IPS-NIHi7 (cell line): Measurements from ENCODE around the gene CR1.
"Not testable (repeated sequence)": the region's sequence is repeated elsewhere in the genome, so short reads cannot be mapped to it uniquely, and the experiment has no call there.

ENCODE experiments used
- DNase-seq: peaks from one replicate; pipeline ENCODE4 v3.0.0; 2012; ENCODE audit warnings: mixed read lengths; ENCODE audit errors: extremely low spot score

Gene CR1

GRCh38 chr1:207581496-207582153 is 85.7 kb downstream of the CR1 start:
- DNase-seq: no peak

GRCh38 chr1:207589506-207589905 is 93.5 kb downstream of the CR1 start:
- DNase-seq: not testable (repeated sequence)

DNA sequence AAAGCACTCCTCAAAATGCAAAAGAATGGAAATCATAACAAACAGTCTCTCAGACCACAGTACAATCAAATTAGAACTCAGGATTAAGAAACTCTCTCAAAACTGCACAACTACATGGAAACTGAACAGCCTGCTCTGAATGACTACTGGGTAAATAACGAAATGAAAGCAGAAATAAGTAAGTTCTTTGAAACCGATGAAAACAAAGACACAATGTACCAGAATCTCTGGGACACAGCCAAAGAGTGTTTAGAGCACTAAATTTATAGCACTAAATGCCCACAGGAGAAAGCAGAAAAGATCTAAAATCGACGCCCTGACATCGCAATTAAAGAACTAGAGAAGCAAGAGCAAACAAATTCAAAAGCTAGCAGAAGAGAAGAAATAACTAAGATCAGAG is 95.2 kb downstream of the CR1 start:
- DNase-seq: not testable (repeated sequence)

- not testable (repeated sequence) for DNase-seq
Observed at GRCh38 chr1:207594095-207594494, 98.1 kb downstream of the CR1 start.

- DNase-seq: no peak
Observed at GRCh38 chr1:207603777-207604176, 107.8 kb downstream of the CR1 start.

- DNase-seq: no peak
Observed at GRCh38 chr1:207605444-207606361, 109.7 kb downstream of the CR1 start.

GRCh38 chr1:207606362-207606755 is 110.4 kb downstream of the CR1 start:
- no peak for DNase-seq

- no peak for DNase-seq
Observed at GRCh38 chr1:207612762-207613161, 116.8 kb downstream of the CR1 start.

DNA sequence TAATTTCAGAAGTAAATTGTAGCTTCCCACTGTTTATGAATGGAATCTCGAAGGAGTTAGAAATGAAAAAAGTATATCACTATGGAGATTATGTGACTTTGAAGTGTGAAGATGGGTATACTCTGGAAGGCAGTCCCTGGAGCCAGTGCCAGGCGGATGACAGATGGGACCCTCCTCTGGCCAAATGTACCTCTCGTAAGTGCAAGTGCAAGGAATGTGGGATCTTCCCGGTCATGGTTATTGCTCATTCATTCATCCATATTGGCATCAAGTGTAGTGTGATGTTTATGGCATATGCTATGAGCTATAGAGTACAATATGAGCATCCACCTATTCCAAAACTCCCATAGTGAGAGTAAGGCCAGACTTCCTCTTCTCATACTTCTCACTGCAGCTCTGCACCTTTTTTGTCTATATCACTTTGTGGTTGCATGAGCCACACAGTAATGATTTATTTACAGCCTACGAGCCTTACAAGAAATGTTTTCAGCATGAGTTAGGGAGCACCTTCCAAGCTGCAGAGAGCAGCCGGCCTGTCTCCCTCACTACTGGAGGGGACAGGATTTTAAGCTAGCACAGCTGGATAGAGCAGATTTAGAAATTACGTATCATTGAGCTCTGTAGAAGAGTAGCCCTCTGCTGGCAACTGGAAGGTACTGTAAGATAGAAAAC is 124.0 kb downstream of the CR1 start:
- DNase-seq: peak; percentile 64

DNA sequence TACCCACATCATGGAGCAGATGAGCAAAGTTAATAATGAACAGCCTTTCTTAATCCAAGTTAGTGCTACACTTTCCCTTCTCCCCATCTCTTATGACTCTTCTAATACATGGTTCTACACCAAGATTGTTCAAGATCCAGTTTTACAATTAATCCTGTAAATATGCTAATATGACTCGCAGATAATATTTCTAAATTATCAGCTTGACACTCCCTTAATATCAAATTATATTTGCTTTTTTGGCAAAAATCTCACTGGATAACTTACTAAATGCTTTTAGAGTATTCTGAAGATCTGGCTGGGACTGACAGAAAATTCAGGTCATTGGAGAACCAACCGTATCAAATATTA is 124.6 kb downstream of the CR1 start:
- no peak for DNase-seq

DNA sequence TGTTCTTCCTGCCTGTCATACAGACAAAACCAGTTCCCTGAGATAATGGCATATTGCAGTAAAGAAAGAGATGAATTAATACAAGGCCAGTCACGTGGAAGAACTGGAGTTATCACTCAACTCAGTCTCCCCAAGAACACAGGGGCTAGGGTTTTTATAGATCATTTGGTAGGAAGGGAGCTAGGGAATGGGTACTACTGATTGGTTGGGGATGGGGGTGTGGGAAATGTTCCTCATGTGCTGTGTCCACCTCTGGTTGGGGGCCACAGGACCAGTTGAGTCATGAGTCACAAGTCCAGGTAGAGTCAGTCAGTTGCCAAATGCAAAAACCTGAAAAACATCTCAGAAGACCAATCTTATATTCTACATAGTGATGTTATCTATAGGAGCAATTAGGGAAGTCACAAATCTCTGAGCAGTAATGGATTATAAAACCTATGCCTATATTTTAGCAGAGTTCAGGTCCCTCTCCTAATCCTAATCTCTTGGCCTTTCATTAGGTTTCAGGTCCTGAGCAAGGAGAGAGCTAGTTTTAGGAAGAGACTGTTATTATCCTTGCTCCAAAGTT is 129.6 kb downstream of the CR1 start:
- DNase-seq: not testable (repeated sequence)

DNA sequence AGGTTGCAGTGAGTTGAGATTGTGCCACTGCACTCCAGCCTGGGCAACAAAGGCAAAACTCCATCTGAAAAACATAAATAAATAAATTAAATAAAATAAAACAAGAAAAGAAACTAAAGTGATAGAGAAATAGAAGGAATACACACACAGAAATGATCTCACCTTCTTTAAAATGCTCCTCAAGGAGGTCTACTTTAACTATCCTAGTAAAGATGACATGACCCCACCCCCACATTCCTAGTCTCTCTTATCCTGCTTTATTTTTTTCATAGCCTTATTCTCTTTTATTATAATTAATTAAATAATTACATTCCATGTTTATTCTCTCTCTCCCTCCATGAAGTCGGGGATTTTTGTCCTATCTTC is 131.0 kb downstream of the CR1 start:
- DNase-seq: no peak

- DNase-seq: no peak
Observed at GRCh38 chr1:207627496-207627895, 131.5 kb downstream of the CR1 start.

- no peak for DNase-seq
Observed at GRCh38 chr1:207628776-207629175, 132.8 kb downstream of the CR1 start.

GRCh38 chr1:207631137-207631536 is 135.2 kb downstream of the CR1 start:
- no peak for DNase-seq

DNA sequence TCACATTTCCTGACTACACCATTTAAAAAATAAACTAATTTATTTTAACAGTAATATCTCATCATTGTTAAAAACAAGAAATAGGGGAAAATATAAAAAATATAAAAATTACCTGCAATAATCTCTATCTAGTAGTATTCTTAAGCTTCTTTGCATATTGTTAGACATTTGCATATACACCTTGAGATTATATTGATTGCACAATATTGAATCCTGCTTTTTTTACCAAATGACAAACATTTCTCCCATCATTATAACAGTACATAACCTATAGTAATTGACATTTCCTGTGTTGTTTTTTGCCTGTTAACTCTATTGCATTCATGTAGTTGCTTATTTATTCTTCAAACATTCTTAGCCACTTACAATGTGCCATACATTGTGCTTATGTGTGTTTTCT is 137.3 kb downstream of the CR1 start:
- no peak for DNase-seq

DNA sequence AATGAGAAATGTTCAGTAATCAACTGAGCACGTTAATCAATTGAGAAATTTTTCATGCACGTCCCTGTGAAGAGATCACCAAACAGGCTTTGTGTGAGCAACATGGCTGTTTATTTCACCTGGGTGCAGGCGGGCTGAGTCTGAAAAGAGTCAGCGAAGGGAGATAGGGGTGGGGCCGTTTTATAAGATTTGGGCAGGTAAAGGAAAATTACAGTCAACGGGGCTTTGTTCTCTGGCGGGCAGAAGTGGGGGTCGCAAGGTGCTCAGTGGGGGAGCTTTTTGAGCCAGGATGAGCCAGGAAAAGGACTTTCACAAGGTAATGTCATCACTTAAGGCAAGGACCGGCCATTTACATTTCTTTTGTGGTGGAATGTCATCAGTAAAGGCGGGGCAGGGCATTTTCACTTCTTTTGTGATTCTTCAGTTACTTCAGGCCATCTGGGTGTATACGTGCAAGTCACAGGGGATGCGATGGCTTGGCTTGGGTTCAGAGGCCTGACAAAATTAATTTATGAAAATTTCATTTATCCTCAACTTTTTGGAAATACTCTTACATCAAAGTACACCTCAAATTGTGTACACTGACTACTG is 137.8 kb downstream of the CR1 start:
- DNase-seq: not testable (repeated sequence)

DNA sequence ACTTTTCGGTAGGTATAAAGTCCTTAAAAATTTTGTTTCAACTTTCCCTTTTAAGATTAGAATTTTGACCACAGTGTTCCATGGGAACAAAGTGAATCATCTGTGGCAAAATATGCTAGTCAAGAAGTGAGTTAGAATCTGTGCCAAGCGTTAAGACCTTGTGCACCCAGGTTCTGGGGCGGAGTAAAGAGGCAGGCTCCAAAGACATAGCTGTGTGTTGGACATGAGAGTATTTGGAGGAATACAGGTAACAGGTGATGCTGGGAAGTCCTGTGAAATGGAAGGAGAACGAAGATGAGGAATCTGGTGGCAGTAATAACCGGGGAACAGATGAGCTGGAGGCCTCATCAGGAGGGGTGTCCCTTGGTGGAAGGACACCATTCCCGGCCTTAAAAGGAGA is 138.3 kb downstream of the CR1 start:
- not testable (repeated sequence) for DNase-seq

GRCh38 chr1:207635569-207636186 is 139.7 kb downstream of the CR1 start:
- not testable (repeated sequence) for DNase-seq

GRCh38 chr1:207638487-207639145 is 142.7 kb downstream of the CR1 start:
- DNase-seq: not testable (repeated sequence)

GRCh38 chr1:207639362-207639761 is 143.4 kb downstream of the CR1 start:
- not testable (repeated sequence) for DNase-seq
